NCI-H2227 treated with DMSO at 0.1 percent for 48 hours (cell line): ENCODE results near the gene MEX3B.
"Not testable (repeated sequence)": the region's sequence is repeated elsewhere in the genome, so short reads cannot be mapped to it uniquely, and the experiment has no call there.

ENCODE experiments used
- DNase-seq: peaks from one replicate; lab custom pipeline; 2025; lab: John Stamatoyannopoulos, UW

Gene MEX3B

GRCh38 chr15:82048811-82049210, 3.0 kb upstream of the MEX3B start:
- DNase-seq, result no peak

GRCh38 chr15:82047453-82048400, 1.9 kb upstream of the MEX3B start:
- peak; percentile 67 for DNase-seq

- peak; percentile 85 for DNase-seq
Measured at GRCh38 chr15:82046666-82047452, 1.0 kb upstream of the MEX3B start.

- DNase-seq, result peak; percentile 51
Measured at GRCh38 chr15:82045179-82045891, 483 bp downstream of the MEX3B start.

GRCh38 chr15:82044373-82045178, 1.2 kb downstream of the MEX3B start:
- DNase-seq, result peak; percentile 71

- DNase-seq, result no peak
Measured at GRCh38 chr15:82043796-82044372, 1.9 kb downstream of the MEX3B start.

GRCh38 chr15:82043130-82043673, 2.6 kb downstream of the MEX3B start:
- DNase-seq, result no peak

GRCh38 chr15:82040862-82041261, 5.0 kb downstream of the MEX3B start:
- peak; percentile 36 for DNase-seq

- DNase-seq, result no peak
Measured at GRCh38 chr15:82040390-82040789, 5.4 kb downstream of the MEX3B start.

GRCh38 chr15:82039871-82040270, 5.9 kb downstream of the MEX3B start:
- no peak for DNase-seq

- no peak for DNase-seq
Measured at GRCh38 chr15:82036461-82036860, 9.4 kb downstream of the MEX3B start.

GRCh38 chr15:82031871-82032270, 13.9 kb downstream of the MEX3B start:
- DNase-seq, result no peak

- DNase-seq, result no peak
Measured at GRCh38 chr15:82030176-82030575, 15.6 kb downstream of the MEX3B start.

- DNase-seq, result not testable (repeated sequence)
Measured at GRCh38 chr15:82028163-82028562, 17.7 kb downstream of the MEX3B start.

GRCh38 chr15:82021992-82022391, 23.8 kb downstream of the MEX3B start:
- peak; percentile 55 for DNase-seq

- DNase-seq, result no peak
Measured at GRCh38 chr15:82020625-82021394, 25.0 kb downstream of the MEX3B start.

GRCh38 chr15:82018201-82018600, 27.6 kb downstream of the MEX3B start:
- DNase-seq, result no peak

- DNase-seq, result no peak
Measured at GRCh38 chr15:82017656-82018055, 28.2 kb downstream of the MEX3B start.

- DNase-seq, result no peak
Measured at GRCh38 chr15:82014989-82015388, 30.8 kb downstream of the MEX3B start.

- no peak for DNase-seq
Measured at GRCh38 chr15:82012908-82013307, 32.9 kb downstream of the MEX3B start.
